Subcutaneous adipose tissue (tissue), 4 donors: ENCODE results near the gene KIF5C. TPM values are rescaled to one million over a fixed set of nuclear protein-coding genes. Genes with fewer than 3 reads are reported as not detected.

Source experiments
- total RNA-seq, 4 donors: library from RNA; depleted of rRNA; stranded (reverse); fragments of >200 nt; gene quantifications; one replicate each; pipeline ENCODE4 v1.1.0, GENCODE V29; 2016
- TF ChIP-seq, protein P1 (sequence below): fragments of 450-650 bp; IDR thresholded peaks from one replicate; pipeline ENCODE4 v1.5.1; 2016; ENCODE audit warnings: low read depth, mild to moderate bottlenecking, control low read depth, antibody characterized with exemption, moderate library complexity

Gene KIF5C
- total RNA-seq, 4 donors from 2014 or later = 1.5 to 4.6 (median 2.0) TPM

DNA sequence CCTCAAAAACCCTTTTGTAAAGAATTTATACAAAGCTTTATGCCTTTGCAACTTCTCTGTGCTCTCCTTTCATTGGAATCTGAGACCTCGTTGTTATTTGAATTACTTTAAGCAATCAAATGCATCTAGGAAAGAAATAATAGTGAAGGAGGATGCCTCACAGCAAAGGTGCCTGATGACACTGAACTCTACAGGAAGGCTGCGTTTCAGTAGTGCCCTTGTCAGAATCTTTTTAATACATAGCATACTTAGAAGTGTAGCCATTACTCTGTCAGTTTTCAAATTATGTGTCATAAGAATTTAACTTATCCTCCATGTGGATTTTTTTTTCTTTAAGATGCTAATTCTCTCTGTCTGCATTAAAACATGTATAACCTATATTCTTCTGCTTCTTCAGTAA lies 153.9 kb downstream of the KIF5C start:
- TF ChIP-seq, protein P1, sequence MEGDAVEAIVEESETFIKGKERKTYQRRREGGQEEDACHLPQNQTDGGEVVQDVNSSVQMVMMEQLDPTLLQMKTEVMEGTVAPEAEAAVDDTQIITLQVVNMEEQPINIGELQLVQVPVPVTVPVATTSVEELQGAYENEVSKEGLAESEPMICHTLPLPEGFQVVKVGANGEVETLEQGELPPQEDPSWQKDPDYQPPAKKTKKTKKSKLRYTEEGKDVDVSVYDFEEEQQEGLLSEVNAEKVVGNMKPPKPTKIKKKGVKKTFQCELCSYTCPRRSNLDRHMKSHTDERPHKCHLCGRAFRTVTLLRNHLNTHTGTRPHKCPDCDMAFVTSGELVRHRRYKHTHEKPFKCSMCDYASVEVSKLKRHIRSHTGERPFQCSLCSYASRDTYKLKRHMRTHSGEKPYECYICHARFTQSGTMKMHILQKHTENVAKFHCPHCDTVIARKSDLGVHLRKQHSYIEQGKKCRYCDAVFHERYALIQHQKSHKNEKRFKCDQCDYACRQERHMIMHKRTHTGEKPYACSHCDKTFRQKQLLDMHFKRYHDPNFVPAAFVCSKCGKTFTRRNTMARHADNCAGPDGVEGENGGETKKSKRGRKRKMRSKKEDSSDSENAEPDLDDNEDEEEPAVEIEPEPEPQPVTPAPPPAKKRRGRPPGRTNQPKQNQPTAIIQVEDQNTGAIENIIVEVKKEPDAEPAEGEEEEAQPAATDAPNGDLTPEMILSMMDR = no peak

DNA sequence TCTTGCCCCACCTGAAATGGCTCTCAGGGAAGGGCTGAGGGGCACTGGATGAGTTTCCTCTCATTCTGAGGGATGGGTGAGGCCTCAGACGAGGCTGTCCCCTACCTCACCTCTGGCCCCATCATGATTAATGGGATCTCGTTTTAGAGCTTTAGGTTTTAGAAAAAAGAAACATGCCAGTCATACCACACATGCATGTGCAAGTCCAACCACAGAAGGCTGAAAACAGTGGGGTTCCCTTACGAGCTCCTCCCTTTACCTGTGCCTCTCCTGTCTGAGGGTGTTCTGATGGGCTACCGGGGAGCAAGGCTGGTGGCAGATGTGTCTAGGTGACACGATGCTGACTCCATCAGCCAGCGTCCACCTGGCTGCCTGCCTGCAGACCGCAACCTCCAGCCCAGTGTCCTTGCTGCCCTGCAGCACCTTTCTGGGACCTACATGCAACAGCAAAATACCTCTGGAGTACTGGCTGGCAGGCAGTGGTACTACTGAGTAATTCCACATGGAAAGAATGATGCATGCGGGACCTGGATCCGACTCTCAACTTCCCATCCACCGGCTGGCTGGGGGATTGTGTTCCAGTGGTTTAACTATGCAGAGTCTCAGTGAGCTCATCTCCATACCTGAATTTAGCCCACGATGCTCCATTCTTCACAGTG lies 154.4 kb downstream of the KIF5C start:
- TF ChIP-seq, protein P1 = no peak

DNA sequence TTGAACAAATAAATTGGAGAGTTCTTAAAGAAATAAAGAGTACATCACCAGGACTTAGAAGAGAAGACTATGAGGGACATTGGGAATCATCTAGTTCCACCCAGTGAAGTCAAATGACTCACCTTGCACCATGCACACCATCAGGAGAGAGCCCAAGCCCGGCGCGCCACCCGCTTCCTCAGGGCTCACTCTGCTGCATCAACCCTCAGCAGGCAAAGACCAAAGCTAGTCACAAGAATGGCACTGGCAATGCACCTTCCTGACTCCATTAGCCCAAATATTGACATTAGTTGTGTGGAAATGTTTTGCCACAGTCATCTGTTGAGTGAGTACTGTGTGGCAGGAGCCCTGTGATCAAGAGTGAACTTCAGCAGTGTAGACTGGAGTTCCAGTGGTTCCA lies 156.4 kb downstream of the KIF5C start:
- TF ChIP-seq, protein P1 = no peak

DNA sequence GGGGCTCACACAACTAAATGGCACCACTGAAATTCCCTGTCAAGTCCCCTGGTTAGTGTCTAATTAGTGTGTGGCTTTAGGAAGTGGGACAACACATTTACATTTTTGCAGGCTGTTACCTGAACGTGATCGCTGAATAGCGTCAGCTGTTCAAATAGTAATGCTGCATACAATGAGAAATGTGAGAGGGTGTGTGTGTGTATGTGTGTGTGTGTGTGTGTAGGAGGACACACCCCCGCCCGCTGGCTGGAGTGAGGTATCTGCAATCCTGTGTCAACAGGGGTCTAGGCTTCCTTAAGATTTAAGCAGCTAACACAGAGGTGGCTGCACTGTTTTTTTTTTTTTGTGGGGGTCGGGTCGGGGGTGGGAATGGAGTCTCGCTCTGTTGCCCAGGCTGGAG lies 158.7 kb downstream of the KIF5C start:
- TF ChIP-seq, protein P1 = no peak

DNA sequence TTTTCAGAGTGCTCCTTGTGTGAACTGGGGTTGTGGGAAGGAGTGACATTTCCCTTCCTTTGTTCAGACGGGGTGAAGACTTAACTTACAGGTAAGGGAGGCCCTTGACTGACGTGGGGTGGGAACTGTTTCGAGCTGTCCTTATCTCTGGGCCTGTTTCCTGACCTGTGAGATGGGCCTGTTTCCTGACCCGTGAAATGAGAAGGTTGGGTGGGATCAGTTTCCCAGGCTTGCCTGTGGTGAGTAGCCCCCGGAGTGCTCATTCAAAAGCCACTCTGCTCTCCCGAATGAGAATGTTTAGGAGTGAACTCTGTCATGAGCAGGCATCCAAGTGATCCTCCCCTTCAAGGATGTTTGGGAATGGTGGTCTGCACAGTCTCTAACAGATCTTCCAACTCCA lies 159.4 kb downstream of the KIF5C start:
- TF ChIP-seq, protein P1 = no peak

DNA sequence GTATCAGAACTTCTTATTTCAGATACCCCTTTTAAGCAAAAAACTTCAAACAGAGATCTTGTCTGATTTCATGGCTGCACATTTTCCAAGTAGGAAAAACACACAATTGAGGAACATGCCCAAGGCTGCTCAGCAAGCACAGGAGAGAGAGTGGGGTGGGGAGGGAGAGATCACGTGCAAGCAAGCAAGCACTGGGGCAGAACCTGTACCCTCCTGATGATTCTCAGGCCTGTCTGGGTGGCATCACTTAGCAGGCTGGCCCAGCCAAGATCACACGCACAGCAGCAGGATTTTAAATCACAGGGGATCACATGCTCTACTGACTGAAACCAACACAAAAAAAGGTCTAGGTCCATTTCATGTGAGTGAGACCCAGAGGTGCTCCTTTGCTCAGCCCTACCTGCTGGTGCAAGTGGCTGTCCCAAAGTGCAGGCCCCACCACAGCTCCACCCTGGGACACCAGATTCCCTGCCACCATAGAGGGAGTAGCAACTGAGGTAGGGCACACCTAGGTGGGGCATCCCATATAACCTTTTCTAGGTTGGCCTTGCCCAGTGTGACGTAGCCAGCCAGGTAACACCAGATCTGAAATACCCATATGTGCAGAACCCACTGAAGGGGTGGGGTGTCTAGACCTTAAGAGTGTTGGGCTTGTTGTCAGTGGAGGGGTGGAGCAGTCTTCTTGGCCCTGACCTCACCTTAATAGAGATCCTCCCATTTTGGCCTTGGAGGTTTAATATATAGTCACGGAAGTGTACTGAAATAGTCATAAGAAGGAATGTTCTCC lies 161.7 kb downstream of the KIF5C start:
- TF ChIP-seq, protein P1 = no peak

DNA sequence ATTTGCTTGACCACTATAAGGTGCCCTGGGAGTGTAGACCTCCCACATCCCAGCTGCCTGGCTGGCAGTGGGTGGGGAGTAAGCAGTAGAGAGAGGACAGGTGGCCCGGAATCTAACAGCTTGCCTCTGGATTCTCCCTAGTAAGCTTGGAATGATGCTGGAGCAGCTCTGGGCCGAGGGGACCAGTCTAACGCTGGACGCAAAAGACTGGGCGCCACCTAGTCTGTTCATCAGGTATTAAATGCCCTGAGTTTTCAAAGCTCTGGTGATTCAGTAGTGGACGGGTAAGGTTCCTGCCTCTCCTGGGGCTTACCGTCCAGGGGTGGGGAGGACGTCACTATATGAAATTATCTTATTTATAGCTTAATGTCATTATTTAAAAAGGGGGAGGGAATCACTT lies 162.8 kb downstream of the KIF5C start:
- TF ChIP-seq, protein P1 = no peak
